Measurements from ENCODE around the gene IL36A.

The IL36A gene

DNA sequence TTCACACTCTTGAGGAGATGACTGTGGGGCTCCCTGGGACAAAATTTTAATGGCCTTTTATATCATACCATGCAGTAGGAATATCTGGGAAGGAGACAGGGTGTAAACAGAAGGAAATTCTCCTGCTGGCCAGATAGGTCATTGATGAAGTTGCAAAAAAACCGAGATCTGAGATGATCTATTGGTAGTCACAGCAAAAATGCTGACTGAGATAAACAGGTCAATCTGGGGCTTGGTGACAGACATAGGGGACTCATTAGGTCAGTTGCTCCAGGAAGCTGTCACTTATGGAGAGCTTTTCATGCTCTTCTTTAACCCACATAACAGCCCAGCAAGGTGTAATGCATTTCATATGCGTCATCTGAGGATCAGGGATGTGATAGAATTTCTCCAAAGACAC, 2.6 kb upstream of the IL36A start:
- H3K4me3 ChIP-seq (ENCODE audit: low read depth, low read length), result no peak overlapping the region

DNA sequence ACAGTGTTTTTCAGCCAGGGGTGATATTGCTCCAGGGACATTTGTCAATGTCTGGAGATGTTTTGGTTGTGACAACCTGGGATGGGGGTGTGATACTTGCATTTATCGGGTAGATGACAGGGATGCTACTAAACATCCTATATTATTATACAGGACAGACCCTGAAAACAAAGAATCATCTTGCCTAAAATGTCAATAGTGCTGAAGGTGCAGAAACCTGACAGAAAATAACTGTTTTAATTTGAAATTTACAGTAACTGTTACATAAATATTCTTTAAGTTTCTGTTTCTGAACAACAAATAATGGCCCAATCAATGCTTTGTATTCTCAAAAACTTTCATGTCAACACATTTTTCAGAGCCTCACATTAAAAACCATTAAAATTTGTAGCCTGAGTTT, 2.0 kb downstream of the IL36A start:
- no peak overlapping the region for H3K4me3 ChIP-seq (ENCODE audit: low read depth, low read length)

- no peak overlapping the region for H3K4me3 ChIP-seq (ENCODE audit: low read depth, low read length)
Measured at GRCh38 chr2:113009622-113010021, 4.4 kb downstream of the IL36A start.

- no peak overlapping the region for H3K4me3 ChIP-seq (ENCODE audit: low read depth, low read length)
Measured at GRCh38 chr2:113010088-113010487, 4.8 kb downstream of the IL36A start.

DNA sequence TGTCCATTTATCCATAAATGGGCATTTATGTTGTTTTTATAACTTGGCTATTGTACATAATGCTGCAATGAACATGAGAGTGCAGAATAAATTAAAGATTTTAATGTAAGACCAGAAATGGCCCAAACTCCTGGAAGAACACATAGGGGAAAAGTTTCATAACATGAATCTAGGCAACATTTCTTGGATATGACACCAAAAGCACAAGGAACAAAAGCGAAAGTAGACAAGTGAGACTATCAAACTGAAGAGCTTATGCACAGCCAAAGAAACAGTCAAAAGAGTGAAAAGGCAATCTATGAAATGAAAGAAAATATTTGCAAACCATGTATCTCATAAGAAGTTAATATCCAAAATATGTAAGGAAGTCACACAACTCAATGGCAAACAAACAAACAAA, 5.8 kb downstream of the IL36A start:
- H3K4me3 ChIP-seq (ENCODE audit: low read depth, low read length), result no peak overlapping the region

DNA sequence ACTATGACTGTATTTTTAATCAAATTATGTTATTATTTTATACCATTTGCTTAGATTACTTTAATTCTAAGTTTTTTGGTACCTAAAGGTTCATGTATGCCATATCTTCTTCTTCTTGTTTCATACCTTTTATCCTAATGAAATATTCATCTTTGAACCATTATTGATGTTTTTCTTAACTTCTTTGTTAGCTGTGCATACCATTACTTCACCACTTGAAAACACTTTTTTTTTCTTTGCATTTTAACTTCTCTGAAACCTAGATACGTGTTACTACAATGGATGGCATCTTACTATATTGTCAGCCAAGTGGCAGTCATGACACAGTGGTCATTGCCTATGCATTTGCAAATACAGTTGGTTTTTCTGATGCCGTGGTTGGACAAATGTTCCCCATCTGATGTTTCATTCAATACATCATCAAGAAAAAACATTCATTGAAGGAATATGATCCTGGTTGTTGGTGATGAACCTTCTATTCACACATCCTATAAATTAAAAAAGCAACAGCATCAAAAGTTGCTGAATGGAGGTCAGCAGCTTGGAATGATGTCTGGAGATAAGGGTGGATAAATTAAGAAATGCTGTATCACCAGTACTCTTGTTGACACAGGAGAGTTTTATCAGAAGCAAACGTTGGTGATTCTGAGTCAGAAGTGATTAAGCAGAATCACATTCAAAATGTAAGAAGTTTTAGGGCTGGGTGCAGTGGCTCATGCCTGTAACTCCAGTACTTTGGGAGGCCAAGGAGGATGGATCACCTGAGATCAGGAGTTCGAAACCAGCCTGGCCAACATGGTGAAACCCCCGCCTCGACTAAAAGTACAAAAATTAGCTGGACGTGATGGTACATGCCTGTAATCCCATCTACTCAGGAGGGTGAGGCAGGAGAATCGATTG, 7.4 kb downstream of the IL36A start:
- H3K4me3 ChIP-seq (ENCODE audit: low read depth, low read length), result no peak overlapping the region

- H3K4me3 ChIP-seq (ENCODE audit: low read depth, low read length), result no peak overlapping the region
Measured at GRCh38 chr2:113013336-113013661, 8.0 kb downstream of the IL36A start.

GRCh38 chr2:113014067-113014466, 8.8 kb downstream of the IL36A start:
- H3K4me3 ChIP-seq (ENCODE audit: low read depth, low read length), result no peak overlapping the region

GRCh38 chr2:113015042-113015441, 9.8 kb downstream of the IL36A start:
- H3K4me3 ChIP-seq (ENCODE audit: low read depth, low read length), result no peak overlapping the region

DNA sequence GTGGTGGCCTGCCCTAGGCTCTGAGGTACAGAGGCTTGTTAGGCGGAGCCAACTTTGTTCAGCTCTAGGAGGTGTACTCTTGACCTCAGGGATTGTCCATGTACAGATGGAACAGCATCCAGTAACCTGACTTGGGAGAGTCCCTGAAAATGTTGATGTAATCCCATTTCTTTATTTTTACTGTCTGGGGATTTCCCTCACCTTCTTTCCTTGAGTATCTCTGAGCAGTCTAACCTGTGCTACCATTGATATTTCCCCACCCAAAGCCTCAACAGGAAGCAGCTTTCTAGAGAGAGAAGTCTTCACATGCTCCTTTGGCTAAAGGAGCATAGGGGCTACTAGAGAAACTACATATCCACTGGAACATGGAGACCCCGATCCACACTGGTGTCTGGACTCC, 10.4 kb downstream of the IL36A start:
- H3K4me3 ChIP-seq (ENCODE audit: low read depth, low read length), result no peak overlapping the region

- H3K4me3 ChIP-seq (ENCODE audit: low read depth, low read length), result no peak overlapping the region
Measured at GRCh38 chr2:113018509-113018908, 13.2 kb downstream of the IL36A start.

GRCh38 chr2:113021312-113021711, 16.1 kb downstream of the IL36A start:
- H3K4me3 ChIP-seq (ENCODE audit: low read depth, low read length), result no peak overlapping the region

DNA sequence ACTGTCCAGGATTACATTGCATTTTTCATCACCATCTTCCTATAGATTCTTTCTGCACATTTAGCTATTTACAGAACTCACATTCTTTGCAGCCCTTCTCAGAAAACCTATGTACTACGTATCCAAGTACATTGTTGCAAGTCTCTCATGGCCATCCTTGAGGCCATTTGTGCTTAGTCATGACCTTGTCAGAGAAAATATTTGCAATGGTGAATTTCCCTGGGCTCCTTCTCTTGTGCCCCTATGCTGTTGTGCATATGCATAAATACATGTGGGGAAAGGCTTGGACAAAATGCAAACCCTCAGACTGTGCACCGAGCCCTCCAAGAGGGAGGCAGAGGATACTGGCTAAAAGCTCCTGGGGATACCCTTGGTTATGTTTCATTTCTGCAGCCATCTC, 19.5 kb downstream of the IL36A start:
- H3K4me3 ChIP-seq (ENCODE audit: low read depth, low read length), result no peak overlapping the region

DNA sequence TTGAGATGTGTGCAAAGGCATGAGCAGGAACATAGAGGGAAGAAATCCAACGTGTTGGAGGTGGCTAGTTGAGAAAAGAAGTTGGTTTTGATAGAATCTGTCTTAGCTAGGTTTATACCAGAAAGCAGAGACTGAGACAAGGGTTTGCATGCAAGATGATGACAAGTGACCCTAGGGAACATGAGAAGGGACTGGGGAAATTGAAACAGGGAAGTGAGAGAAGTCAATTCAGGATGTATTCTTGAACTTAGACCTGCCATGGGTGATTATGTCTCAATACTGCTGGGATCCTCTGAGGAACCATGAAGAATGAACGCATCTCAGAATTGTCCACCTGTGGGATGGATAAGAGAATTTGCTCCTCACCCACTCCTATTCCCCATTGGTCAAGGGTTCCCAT, 20.5 kb downstream of the IL36A start:
- H3K4me3 ChIP-seq (ENCODE audit: low read depth, low read length), result no peak overlapping the region

GRCh38 chr2:113027691-113028090, 22.4 kb downstream of the IL36A start:
- no peak overlapping the region for H3K4me3 ChIP-seq (ENCODE audit: low read depth, low read length)

GRCh38 chr2:113028112-113028511, 22.9 kb downstream of the IL36A start:
- no peak overlapping the region for H3K4me3 ChIP-seq (ENCODE audit: low read depth, low read length)

- no peak overlapping the region for H3K4me3 ChIP-seq (ENCODE audit: low read depth, low read length)
Measured at GRCh38 chr2:113032737-113033136, 27.5 kb downstream of the IL36A start.

- H3K4me3 ChIP-seq (ENCODE audit: low read depth, low read length), result no peak overlapping the region
Measured at GRCh38 chr2:113034016-113034415, 28.8 kb downstream of the IL36A start.

DNA sequence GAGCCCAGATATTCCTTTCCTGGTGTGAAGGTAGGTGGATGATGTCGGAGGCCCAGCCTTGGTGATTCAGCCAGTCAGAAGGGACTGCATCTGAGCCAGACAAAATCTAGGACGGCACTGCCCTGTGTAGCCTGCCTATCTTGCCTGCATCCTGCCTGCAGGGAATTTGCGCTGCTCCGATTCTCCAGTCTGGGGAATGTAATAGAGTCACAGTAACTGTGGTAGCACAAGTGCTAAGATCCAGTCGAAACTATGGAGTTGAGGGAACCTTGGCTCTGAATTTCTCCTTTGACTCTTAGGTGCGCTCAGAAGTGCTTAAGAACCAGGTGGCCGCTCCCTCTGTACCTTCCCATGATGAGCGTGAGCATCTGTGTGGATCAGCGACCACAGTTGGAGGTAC, 31.5 kb downstream of the IL36A start:
- no peak overlapping the region for H3K4me3 ChIP-seq (ENCODE audit: low read depth, low read length)

DNA sequence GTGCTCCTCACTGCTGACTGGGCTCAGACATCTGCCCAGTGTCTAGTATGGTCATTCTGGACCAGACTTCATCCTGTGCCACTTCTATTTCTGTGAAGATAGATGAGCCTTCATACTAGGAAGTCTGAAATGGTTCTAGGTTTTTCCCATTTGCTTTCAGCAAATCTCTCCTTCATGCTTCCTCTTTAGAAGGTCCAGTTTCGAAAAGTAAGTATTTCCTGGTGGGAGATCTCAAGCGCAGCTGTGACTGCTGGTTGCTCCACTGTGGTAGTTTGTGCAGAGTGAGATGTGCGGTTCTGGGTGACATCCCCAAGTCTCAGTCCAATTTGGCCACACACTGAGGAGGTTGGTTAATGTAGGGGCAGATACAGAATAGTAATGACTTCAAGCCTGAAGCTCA, 33.0 kb downstream of the IL36A start:
- H3K4me3 ChIP-seq (ENCODE audit: low read depth, low read length), result no peak overlapping the region

DNA sequence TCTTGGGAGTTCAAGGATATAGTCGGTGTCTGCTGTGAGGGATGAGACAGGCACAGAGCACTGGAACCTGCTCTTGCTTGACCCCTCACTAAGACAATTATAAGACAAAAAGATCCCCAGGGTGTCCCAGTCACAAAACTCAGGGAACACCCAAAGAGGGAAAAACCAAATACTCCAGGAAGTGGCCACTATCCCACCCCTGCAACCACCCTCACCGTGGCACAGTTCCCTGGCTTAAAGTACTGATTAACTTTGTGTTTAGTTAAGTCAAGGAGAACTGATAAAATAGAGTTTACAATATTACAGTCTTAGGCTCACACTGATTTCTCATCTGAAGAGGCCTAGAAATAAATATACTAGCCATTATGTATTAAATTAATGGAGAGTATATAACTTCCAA, 33.9 kb downstream of the IL36A start:
- no peak overlapping the region for H3K4me3 ChIP-seq (ENCODE audit: low read depth, low read length)

GRCh38 chr2:113039719-113040118, 34.5 kb downstream of the IL36A start:
- no peak overlapping the region for H3K4me3 ChIP-seq (ENCODE audit: low read depth, low read length)

- H3K4me3 ChIP-seq (ENCODE audit: low read depth, low read length), result no peak overlapping the region
Measured at GRCh38 chr2:113041871-113042270, 36.6 kb downstream of the IL36A start.

Data from iPS-11a (cell line).